Embryonic facial prominence (tissue), 1 donor: Measurements from ENCODE around the gene WDR87.
A peak's percentile ranks its signal among the peaks of the same experiment; 100 is the strongest.
"Not testable (repeated sequence)": the region's sequence is repeated elsewhere in the genome, so short reads cannot be mapped to it uniquely, and the experiment has no call there.

Experiments
- DNase-seq: peaks from one replicate; pipeline ENCODE4 v3.0.0-alpha.2; 2016; ENCODE audit errors: extremely low spot score

The WDR87 gene

DNA sequence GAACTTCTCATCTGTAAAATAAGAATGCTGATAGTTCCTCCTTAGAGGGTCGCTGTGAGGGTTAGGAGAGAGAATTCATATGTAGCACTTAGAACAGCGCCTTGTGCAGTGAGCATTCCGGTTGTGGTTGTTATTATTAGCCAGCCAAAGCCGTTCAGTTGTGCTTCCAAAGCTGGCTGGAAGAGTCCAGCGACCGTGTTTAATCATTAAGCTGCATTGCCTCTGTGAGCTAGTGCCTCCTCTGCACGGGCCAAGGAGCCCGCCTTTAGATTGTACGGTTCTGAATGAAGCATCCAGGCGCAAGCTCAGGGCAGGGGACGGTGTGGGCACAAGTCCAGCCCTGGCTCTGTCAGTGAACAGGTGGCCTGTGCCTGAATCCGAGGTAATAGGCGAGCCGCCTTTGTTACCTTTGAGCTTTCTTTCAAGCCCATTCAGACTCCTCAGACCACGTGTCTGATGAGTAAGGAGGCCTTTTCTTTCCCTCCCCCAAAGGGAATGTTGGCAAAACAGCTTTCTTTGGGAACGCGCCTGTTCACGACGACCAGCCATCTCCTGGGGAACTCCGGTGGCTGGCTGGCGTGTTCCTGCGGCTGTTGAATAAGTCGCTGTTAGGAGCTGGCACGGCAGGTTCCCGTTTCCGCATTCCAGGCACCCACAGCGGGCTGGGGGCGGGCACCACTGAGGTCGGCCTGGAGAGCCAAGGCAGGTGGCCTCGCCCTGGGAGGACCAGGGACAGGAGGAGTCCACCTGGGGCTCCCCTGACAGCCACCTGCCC lies 25.7 kb upstream of the WDR87 start:
- no peak for DNase-seq

GRCh38 chr19:37930416-37930815 lies 24.0 kb upstream of the WDR87 start:
- no peak for DNase-seq

- DNase-seq: no peak
These were observed 23.0 kb upstream of the WDR87 start for GRCh38 chr19:37929355-37929923.

- no peak for DNase-seq
These were observed 22.3 kb upstream of the WDR87 start for GRCh38 chr19:37928527-37929286.

DNA sequence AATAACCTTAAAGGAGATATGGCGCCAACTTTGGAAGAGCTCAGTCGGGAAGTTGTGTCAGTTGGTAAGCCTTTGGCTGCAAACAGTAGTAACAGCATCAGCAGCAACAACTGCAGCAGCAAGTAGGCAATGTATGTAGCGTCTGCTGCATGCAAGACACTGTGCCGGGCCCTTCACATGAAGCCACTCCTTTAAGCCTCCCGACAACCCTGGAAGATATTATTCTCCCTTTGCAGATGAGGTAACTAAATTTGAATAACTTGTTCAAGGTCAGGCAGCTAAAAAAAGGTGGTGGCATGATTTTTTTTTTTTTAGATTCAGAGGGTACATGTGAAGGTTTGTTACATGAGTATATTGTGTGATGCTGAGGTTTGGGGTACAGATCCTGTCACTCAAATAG lies 20.3 kb upstream of the WDR87 start:
- no peak for DNase-seq

- no peak for DNase-seq
These were observed 19.9 kb upstream of the WDR87 start for GRCh38 chr19:37926255-37926654.

DNA sequence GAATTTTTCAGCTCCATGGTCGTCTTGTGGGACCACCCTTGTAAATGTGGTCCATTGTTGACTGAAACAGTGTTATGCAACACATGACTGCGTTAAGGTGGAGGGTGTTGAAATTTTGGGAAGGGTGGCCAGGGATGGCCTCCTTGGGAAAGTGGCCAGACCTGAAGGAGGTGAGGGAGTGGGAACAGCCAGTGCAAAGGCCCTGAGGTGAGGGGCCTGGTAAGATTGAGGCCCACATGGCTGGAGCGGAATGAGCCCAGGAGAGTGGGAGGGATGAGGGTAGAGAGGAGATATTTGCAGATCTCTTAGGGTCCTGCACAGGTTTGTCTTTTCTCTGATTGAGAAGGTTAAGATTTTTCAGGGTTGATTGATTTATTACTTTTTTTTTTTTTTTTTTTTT lies 18.8 kb upstream of the WDR87 start:
- no peak for DNase-seq

GRCh38 chr19:37924573-37924972 lies 18.2 kb upstream of the WDR87 start:
- not testable (repeated sequence) for DNase-seq

DNA sequence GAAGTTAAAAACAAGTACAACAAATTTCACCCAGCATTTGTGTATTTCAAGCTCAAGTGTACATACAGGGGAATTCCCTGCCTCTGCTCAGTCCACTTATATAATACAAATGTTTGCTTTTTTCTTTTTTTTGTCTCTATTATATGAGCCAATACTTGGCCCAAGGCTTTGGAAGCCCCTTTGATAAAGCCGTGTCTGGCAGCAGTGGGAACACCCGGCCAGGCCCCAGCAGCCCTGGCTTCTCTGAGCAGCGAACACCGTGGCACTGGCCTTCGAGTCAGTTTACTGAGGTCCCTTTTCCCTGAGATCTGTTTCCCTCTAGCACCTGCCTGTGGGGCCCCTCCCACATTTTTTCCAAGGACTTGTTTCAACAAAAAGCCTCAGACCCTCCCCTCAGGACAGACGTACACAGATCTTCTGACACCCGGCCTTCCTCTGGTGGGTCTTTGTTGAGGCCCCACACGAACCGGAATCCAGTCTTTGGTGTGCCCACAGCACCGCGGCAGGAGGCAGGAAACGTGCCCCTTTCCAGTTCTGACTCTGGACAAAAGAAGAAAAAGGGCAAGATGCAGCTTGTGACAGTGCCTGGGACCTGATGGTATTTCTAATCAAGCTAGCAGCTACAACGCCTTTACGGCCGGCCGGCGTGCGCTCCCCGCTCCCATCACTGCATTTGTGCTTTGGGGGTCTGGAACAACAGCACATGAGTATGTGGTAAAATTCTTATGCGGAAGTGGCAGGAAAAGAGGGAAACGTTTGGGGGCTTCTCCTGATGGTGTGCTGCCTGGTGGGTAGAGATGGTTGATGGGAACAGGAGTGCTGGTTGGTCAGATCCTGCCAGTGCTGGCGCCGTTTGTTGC lies 14.4 kb upstream of the WDR87 start:
- DNase-seq: no peak

DNA sequence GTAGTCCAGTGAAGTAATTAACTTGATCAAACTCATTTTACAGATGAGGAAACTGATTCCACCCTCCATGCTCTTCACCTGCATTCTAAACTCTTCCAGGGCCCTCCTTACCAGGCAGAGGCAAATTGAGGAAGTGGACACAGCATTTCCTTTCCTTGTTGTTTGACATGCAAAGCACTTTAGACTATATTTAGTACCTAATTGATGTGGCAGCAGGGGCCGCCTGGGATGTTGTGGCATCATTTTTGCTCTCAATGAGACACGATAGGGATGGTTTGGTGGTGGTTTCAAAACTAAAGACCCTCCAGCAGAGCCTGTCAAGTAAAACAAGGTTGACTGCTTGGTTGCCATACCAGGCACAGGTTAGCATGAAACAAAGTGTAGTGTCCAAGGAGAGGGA lies 8.5 kb upstream of the WDR87 start:
- DNase-seq: no peak

GRCh38 chr19:37909661-37910199 lies 3.3 kb upstream of the WDR87 start:
- DNase-seq: no peak

DNA sequence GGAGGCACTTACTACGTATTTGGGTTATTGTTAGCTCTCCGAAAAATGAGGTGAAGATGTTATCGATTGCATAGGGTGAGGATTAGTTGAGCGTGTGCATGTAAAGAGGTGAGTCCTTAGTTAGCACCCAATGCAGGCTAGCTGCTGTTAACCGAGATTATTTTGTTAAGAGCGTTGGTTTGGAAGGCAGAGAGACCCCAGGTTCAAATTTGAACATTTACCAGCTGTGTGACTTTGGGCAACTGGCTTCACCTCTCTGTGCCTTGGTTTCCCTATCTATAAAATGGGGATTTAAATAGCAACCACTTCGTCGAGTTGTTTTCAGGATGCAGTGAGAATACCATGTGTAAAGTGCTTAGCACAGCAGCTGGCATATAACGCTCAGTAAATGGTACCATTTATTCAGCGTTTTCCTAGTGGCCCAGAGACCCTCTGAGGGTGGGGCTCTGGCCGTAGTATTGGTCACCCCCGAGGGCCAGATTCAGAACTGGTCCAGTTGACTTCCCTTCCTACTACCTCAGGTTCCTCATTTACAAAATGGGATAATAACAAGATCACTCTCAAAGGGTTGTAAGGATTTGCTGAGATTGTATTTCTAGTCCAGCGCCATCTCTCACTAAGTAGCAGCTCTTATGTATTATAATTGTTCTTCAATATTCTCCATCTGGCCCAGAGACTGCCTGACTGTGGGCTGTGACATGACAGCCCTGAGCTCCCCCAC lies 1.5 kb upstream of the WDR87 start:
- DNase-seq: no peak

DNA sequence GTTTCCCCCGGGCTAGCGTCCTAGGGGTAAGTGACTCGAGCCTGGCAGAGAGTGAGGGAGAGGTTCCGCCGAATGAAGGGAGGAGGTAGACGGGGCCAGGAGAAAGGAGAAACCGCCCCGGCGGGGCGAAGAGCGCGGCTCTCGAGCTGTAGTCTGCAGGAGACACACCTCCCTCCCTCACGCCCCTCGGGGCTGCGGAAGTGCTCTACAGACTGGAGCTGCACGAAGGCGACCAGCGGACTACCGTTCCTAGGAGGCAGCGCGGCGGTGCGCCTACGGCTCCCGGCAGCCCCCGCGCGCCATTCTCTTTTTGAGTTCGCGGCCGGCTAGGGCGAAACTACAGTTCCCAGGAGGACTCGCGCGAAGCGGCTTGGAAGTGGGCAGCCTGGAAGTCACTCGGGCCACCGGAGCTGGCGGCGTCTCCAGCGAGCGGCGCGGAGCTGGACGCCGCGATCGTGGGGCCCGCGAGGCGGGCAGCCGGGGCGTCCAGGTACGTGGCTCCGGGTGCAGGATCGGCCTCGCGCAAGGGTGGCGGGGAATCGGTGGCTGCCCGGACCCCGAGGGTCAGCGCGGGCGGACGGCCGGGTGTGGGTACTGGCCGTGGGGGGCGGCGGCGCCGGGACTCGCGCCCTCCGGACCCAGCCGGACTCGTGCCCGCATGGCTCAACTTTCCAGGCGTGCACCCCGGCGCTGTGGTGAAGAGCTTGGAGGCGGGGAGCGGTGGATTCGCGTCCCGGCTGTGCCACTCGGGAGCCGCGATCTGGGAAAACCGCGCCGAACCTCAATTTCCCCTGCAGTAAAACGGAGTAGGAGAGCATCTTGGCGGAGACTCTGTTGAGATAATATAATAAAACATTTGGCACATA lies 708 bp upstream of the WDR87 start, which contains the start of gene SIPA1L3:
Gene SIPA1L3 (plus strand): TSS at position 340 of the 866 bp plus-strand sequence. CDS start 174,358 bp downstream, outside the sequence.
- peak; percentile 97 for DNase-seq

GRCh38 chr19:37903096-37903495 lies 3.3 kb downstream of the WDR87 start:
- DNase-seq: no peak

DNA sequence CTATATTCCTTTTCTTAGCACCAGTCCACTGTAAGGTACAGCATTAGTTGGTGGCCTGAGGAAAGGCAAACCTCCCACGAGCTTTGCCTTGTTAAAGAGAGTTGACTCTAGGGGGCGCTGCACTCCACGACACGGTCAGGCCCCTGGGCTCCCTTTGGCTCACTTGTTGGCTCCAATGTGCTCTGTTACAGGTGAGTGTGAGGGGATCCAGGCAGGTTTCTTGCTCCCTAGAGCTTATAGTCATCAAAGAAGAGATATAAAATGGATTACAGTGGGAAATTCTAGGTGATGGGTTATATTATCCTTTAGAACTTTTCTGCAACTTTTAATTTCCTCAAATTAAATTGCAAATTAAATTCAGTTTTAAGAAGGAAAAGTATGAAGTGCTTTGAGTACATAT lies 3.7 kb downstream of the WDR87 start:
- no peak for DNase-seq

DNA sequence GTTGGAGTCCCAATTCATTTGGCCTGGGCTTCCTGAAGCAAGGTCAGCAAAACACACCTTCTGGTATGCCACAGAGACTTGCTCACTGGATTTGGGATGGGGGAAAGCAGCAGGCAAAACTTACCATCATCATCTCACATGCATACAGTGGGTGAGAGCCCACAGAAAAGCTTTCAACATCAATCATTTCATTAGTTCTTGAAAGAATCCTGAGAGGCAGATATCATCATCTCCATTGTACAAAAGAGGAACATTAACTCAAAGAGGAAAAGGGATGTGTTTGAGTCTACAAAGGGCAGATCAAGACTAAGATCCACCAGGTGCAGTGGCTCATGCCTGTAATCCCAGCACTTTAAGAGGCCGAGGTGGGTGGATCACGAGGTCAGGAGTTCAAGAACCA lies 6.4 kb downstream of the WDR87 start:
- no peak for DNase-seq

GRCh38 chr19:37899453-37899852 lies 6.9 kb downstream of the WDR87 start:
- no peak for DNase-seq

- DNase-seq: no peak
These were observed 10.2 kb downstream of the WDR87 start for GRCh38 chr19:37896180-37896579.

DNA sequence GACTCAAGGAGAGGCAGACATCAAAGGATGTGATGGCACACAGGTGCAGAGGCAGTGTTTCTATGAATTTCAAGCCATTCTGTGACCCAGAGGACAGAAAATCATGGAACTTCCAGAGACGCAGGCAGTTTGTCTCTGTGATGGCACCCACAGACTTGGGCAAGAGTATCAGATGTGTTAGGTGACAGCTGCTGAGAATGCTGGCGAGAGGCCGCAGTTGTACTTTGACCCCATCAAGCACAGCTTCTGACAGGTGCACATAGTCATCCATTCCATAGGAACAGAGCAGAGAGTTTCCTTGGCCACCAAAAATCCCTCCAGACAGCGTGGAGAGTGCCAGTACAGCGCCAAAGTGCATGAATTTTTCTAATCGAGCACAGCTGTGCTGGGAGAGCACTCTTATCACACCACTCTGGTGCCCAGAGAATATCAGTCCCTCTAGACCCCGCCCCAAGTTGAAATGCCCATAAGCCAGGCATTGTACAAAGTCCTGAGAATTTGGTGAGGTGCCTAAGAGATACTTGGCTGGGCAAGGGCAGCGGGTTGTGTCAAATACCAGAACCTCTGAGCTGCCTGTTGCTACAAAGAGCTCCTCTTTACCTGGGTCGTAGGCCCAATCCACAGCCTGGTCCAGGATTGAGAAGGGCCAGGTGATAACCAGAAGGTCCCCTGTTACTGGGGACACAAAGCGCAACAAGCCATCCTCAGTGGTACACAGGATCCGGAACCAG lies 12.4 kb downstream of the WDR87 start:
- no peak for DNase-seq
